ENCODE results near the gene PDE6B.

The PDE6B gene

DNA sequence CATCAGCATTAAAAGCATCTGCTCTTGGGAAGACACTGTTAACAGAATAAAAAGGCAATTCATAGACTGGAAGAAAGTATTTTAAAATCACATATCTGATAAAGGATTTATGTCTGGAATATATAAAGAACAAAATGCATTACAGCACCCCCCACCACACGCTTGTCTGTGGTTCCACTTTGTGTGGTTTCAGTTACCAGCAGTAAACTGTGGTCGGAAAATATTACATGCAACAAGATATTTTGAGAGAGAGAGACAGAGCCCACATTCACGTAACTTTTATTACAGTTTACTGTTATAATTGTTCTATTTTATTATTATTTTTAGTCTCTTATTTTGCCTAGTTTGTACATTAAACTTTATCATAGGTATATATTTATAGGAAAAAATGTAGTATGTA is 21.2 kb upstream of the PDE6B start:
- TF ChIP-seq ZFX (IDR thresholded peaks at IDR 0.05) (no peak), CTCF (conservative IDR thresholded peaks at IDR 0.05) (no peak)
- H3K27ac ChIP-seq = no peak overlapping the region

GRCh38 chr4:605702-606425 is 19.5 kb upstream of the PDE6B start:
- no peak overlapping the region for H3K27ac ChIP-seq
- no peak for TF ChIP-seq CTCF (conservative IDR thresholded peaks at IDR 0.05)

- H3K27ac ChIP-seq = no peak overlapping the region
- no peak for TF ChIP-seq ZFX (IDR thresholded peaks at IDR 0.05)
- TF ChIP-seq CTCF (conservative IDR thresholded peaks at IDR 0.05) = no peak
Observed at GRCh38 chr4:608236-608635, 17.1 kb upstream of the PDE6B start.

DNA sequence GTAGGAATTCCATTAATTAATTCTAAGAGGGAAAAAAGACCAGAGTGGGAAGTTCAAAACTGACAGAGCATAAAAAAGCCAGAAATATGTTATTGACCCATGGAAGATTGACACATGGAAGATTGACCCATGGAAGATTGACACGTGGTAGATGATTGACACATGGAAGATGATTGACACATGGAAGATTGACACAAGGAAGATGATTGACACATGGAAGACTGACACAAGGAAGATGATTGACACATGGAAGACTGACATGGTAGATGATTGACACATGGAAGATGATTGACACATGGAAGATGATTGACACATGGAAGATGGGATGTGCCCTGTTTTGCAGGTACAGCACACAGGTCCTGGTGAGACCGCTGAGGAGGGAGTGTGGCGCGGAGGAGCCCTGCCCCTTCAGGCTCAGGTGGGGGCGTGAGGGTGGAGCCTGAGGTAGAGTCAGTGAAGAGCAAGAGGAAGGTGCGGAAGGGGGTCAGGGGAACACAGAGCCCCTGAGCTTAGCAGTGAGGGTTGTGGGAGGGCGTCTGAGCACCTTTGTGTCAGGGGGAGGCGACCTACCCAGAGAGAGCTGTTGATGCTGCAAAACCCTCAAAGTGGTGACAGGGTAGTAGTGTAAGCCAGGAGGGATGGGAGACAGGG is 15.8 kb upstream of the PDE6B start:
- no peak overlapping the region for H3K27ac ChIP-seq
- TF ChIP-seq ZFX (IDR thresholded peaks at IDR 0.05) (no peak), CTCF (conservative IDR thresholded peaks at IDR 0.05) (no peak)

DNA sequence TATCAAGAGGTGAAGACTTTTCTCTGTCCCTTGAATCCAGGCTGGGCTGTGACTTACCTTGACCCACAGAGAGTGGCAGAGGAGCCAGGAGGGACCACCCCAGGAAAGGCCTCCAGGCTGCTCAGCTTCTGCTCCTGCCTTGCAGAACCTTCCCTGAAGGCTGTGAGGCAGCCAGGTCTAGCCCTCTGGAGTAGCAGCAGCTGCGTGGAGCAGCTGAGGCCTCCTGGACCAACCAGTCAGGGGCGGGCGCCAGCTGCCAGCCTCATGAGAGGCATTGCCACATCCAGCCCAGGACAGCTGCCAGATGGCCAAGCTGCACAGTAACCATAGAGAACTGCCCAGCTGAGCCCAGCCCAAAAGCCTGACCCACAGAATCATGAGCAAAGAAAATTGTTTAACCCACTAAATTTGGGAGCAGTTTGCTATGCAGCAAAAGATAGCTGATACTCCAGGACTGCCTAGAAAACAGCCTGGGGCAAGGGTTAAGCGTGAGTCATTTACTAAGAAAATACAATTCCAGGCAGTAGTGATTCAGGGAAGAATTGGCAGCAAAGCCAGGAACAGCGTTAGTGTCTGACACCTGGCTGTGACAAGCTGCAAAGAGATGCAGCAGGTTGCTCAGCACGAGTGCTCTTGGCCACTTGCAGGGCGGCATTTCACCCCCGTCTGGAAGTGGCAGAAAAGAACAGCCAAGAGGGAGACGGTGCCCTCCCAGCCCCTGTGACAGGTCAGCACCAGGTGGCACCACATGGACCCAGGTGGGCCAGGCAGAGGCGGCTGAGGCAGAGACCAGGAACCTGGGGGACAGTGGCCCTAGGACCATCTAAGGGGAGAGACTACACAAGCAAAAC is 14.7 kb upstream of the PDE6B start:
- H3K27ac ChIP-seq = no peak overlapping the region
- no peak for TF ChIP-seq ZFX (IDR thresholded peaks at IDR 0.05)
- no peak for TF ChIP-seq CTCF (conservative IDR thresholded peaks at IDR 0.05)

DNA sequence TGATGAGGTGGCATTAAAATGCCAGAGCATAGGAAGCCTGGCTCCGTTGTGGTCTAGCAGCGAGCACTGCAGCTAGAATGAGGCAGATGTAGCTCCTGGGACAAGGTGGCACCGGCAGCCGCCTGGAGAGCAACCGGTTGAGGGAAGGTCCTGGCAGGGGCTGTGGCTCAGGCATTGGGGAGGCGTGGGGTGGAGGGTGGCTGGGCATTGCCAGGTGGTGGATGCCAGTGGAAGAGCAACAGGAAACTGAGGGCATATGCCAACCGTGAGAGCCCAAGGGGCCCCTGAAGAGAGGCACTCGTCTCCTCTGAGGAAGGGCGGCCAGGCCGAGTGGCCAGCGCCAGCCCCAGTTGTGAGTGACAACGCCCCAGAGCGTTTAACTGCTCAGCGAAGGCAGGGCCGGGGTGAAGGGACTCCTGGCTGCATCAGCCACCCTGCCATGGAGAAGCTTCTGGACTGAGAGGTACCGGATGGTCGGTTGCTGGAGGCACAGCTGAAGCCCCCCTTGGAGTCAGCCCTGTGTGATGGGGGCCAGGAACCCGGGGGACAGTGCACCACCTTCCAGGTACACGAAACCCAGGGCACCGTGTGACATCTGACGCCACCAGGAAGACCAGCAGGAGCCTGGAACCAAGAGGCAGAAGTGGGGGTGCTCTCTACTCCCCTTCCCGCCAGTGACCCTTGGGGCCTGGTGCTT is 13.2 kb upstream of the PDE6B start:
- TF ChIP-seq ZFX (IDR thresholded peaks at IDR 0.05) (no peak), CTCF (conservative IDR thresholded peaks at IDR 0.05) (no peak)
- H3K27ac ChIP-seq = no peak overlapping the region

All from C4-2B (cell line).